Immature natural killer cell (primary cell): ENCODE measurements around the gene DOCK3. TPM values are rescaled to one million over a fixed set of nuclear protein-coding genes. Genes with fewer than 3 reads are reported as not detected.
"Not testable (repeated sequence)": the region's sequence is repeated elsewhere in the genome, so short reads cannot be mapped to it uniquely, and the experiment has no call there.

Experiments used
- DNase-seq, 3 donors: peaks; one replicate each; pipeline ENCODE4 v3.0.0; 2022; ENCODE audit warnings: mixed read lengths in 1 of 3
- H3K27ac Mint-ChIP-seq, 6 donors: one replicate each; pipeline ENCODE4 v1.8.0; 2020; ENCODE audit warnings: mixed read lengths in 6 of 6, mild to moderate bottlenecking in 5 of 6, inconsistent platforms in 4 of 6, moderate library complexity in 3 of 6
- H3K27me3 Mint-ChIP-seq, 3 donors: one replicate each; pipeline ENCODE4 v1.8.0; 2020 to 2021; ENCODE audit warnings: low read depth in 3 of 3, mild to moderate bottlenecking in 3 of 3, mixed read lengths in 3 of 3, moderate library complexity in 3 of 3, inconsistent platforms in 1 of 3
- H3K36me3 Mint-ChIP-seq, 3 donors: one replicate each; pipeline ENCODE4 v1.8.0; 2020; ENCODE audit warnings: mixed read lengths in 3 of 3, inconsistent platforms in 2 of 3, mild to moderate bottlenecking in 2 of 3
- H3K4me1 Mint-ChIP-seq, 2 donors: one replicate each; pipeline ENCODE4 v1.8.0; 2020; ENCODE audit warnings: inconsistent platforms in 2 of 2, mild to moderate bottlenecking in 2 of 2, mixed read lengths in 2 of 2, moderate library complexity in 1 of 2
- H3K4me3 Mint-ChIP-seq, 5 donors: one replicate each; pipeline ENCODE4 v1.8.0; 2020; ENCODE audit warnings: mild to moderate bottlenecking in 5 of 5, mixed read lengths in 5 of 5, inconsistent platforms in 3 of 5, moderate library complexity in 3 of 5
- H3K9me3 Mint-ChIP-seq, 6 donors: one replicate each; pipeline ENCODE4 v1.8.0; 2020; ENCODE audit warnings: mild to moderate bottlenecking in 6 of 6, mixed read lengths in 6 of 6, inconsistent platforms in 4 of 6, moderate library complexity in 3 of 6
- polyA plus RNA-seq, 3 donors: library from polyadenylated mRNA; unstranded; fragments of 300-500 nt; fragmentation: Illumina TruSeq; gene quantifications; one replicate each; pipeline ENCODE4 v1.2.3, GENCODE V29; 2021

DOCK3 gene
- polyA plus RNA-seq, 3 donors from 2014 or later, result 0.06 to 0.08 TPM; not detected in 1

GRCh38 chr3:51131607-51132006 lies 456.9 kb downstream of the DOCK3 start:
- peaks cover 7 to 15% (median 8%) of the 10 kb centered on the region in 3 donors for H3K36me3 Mint-ChIP-seq
- not testable (repeated sequence) for DNase-seq, H3K4me1 Mint-ChIP-seq, H3K27me3 Mint-ChIP-seq, H3K27ac Mint-ChIP-seq, H3K4me3 Mint-ChIP-seq
- peaks cover 8 to 13% (median 10%) of the 10 kb centered on the region in 6 donors for H3K9me3 Mint-ChIP-seq

- H3K27me3 Mint-ChIP-seq, result peaks cover 0 to 2% (median 0%) of the 10 kb centered on the region in 3 donors
- no peak overlapping the region for H3K27ac Mint-ChIP-seq
- no peak overlapping the region for H3K4me3 Mint-ChIP-seq
- no peak for DNase-seq
- peaks cover 0 to 8% (median 3%) of the 10 kb centered on the region in 3 donors for H3K36me3 Mint-ChIP-seq
- peaks cover 11 to 14% of the 10 kb centered on the region in 2 donors for H3K4me1 Mint-ChIP-seq
- peaks cover 0 to 2% (median 0%) of the 10 kb centered on the region in 6 donors for H3K9me3 Mint-ChIP-seq
Observed at GRCh38 chr3:51137715-51138114, 463.0 kb downstream of the DOCK3 start.

- Mint-ChIP-seq H3K9me3 (peaks cover 0 to 2% (median 0%) of the 10 kb centered on the region in 6 donors), H3K36me3 (peaks cover 0 to 5% (median 0%) of the 10 kb centered on the region in 3 donors), H3K27me3 (peaks cover 0 to 2% (median 0%) of the 10 kb centered on the region in 3 donors), H3K27ac (no peak overlapping the region), H3K4me1 (peaks cover 11 to 14% of the 10 kb centered on the region in 2 donors), H3K4me3 (no peak overlapping the region)
- no peak for DNase-seq
Observed at GRCh38 chr3:51139616-51140015, 464.9 kb downstream of the DOCK3 start.

- peaks cover 0 to 7% (median 0%) of the 10 kb centered on the region in 3 donors for H3K36me3 Mint-ChIP-seq
- H3K4me1 Mint-ChIP-seq, result peaks cover 11 to 14% of the 10 kb centered on the region in 2 donors
- DNase-seq, result no peak
- peaks cover 0 to 2% (median 2%) of the 10 kb centered on the region in 3 donors for H3K27me3 Mint-ChIP-seq
- H3K4me3 Mint-ChIP-seq, result no peak overlapping the region
- no peaks in the 10 kb centered on the region for H3K9me3 Mint-ChIP-seq
- peak overlapping the region in 1 of 6 donors; percentile 41 for H3K27ac Mint-ChIP-seq
Observed at GRCh38 chr3:51141573-51141972, 466.8 kb downstream of the DOCK3 start.

GRCh38 chr3:51145811-51146585 lies 471.3 kb downstream of the DOCK3 start:
- no peaks in the 10 kb centered on the region for H3K9me3 Mint-ChIP-seq
- peaks cover 0 to 14% (median 0%) of the 10 kb centered on the region in 3 donors for H3K36me3 Mint-ChIP-seq
- no peak overlapping the region for H3K27ac Mint-ChIP-seq
- DNase-seq, result no peak
- no peak overlapping the region for H3K4me3 Mint-ChIP-seq
- peaks cover 11 to 14% of the 10 kb centered on the region in 2 donors for H3K4me1 Mint-ChIP-seq
- peaks cover 0 to 11% (median 2%) of the 10 kb centered on the region in 3 donors for H3K27me3 Mint-ChIP-seq

GRCh38 chr3:51146781-51147180 lies 472.1 kb downstream of the DOCK3 start:
- DNase-seq, result no peak
- no peak overlapping the region for H3K27ac Mint-ChIP-seq
- peaks cover 0 to 14% (median 0%) of the 10 kb centered on the region in 3 donors for H3K36me3 Mint-ChIP-seq
- peaks cover 6 to 8% of the 10 kb centered on the region in 2 donors for H3K4me1 Mint-ChIP-seq
- H3K27me3 Mint-ChIP-seq, result peaks cover 0 to 11% (median 2%) of the 10 kb centered on the region in 3 donors
- H3K4me3 Mint-ChIP-seq, result no peak overlapping the region
- no peaks in the 10 kb centered on the region for H3K9me3 Mint-ChIP-seq

- peaks cover 0 to 8% (median 0%) of the 10 kb centered on the region in 3 donors for H3K27me3 Mint-ChIP-seq
- H3K4me3 Mint-ChIP-seq, result no peak overlapping the region
- H3K4me1 Mint-ChIP-seq, result no peaks in the 10 kb centered on the region
- no peak overlapping the region for H3K27ac Mint-ChIP-seq
- DNase-seq, result no peak
- no peaks in the 10 kb centered on the region for H3K36me3 Mint-ChIP-seq
- H3K9me3 Mint-ChIP-seq, result no peaks in the 10 kb centered on the region
Observed at GRCh38 chr3:51156147-51156546, 481.4 kb downstream of the DOCK3 start.

- Mint-ChIP-seq H3K9me3 (no peaks in the 10 kb centered on the region), H3K4me3 (no peak overlapping the region), H3K36me3 (peaks cover 0 to 11% (median 1%) of the 10 kb centered on the region in 3 donors), H3K27me3 (peaks cover 0 to 2% (median 2%) of the 10 kb centered on the region in 3 donors), H3K27ac (no peak overlapping the region), H3K4me1 (no peaks in the 10 kb centered on the region)
- DNase-seq, result no peak
Observed at GRCh38 chr3:51163051-51163450, 488.3 kb downstream of the DOCK3 start.

GRCh38 chr3:51173518-51174271 lies 499.0 kb downstream of the DOCK3 start:
- Mint-ChIP-seq H3K9me3 (peaks cover 19 to 42% (median 31%) of the 10 kb centered on the region in 6 donors), H3K36me3 (peaks cover 15 to 21% (median 20%) of the 10 kb centered on the region in 3 donors), H3K4me1 (no peaks in the 10 kb centered on the region), H3K27ac (no peak overlapping the region), H3K4me3 (no peak overlapping the region), H3K27me3 (peaks cover 2 to 6% (median 2%) of the 10 kb centered on the region in 3 donors)
- no peak for DNase-seq

- no peak for DNase-seq
Observed at GRCh38 chr3:51176923-51177322, 502.2 kb downstream of the DOCK3 start.

GRCh38 chr3:51186446-51186845 lies 511.7 kb downstream of the DOCK3 start:
- H3K27me3 Mint-ChIP-seq, DNase-seq, H3K4me3 Mint-ChIP-seq, H3K27ac Mint-ChIP-seq, H3K9me3 Mint-ChIP-seq, H3K36me3 Mint-ChIP-seq, H3K4me1 Mint-ChIP-seq: not testable (repeated sequence)

More at GRCh38 chr3:51176923-51177322, 502.2 kb downstream of the DOCK3 start:
- no peaks in the 10 kb centered on the region for H3K4me1 Mint-ChIP-seq
- H3K4me3 Mint-ChIP-seq, result no peak overlapping the region
- no peak overlapping the region for H3K27ac Mint-ChIP-seq
- H3K27me3 Mint-ChIP-seq, result peaks cover 0 to 4% (median 2%) of the 10 kb centered on the region in 3 donors
- H3K9me3 Mint-ChIP-seq, result peaks cover 16 to 31% (median 27%) of the 10 kb centered on the region in 6 donors
- H3K36me3 Mint-ChIP-seq, result peaks cover 12 to 18% (median 17%) of the 10 kb centered on the region in 3 donors

- peaks cover 0 to 8% (median 7%) of the 10 kb centered on the region in 3 donors for H3K36me3 Mint-ChIP-seq
- no peak for DNase-seq
- H3K4me1 Mint-ChIP-seq, result no peaks in the 10 kb centered on the region
- peaks cover 0 to 3% (median 0%) of the 10 kb centered on the region in 3 donors for H3K27me3 Mint-ChIP-seq
- H3K9me3 Mint-ChIP-seq, result peaks cover 0 to 9% (median 4%) of the 10 kb centered on the region in 6 donors
- H3K27ac Mint-ChIP-seq, result no peak overlapping the region
- no peak overlapping the region for H3K4me3 Mint-ChIP-seq
Observed at GRCh38 chr3:51190199-51190598, 515.5 kb downstream of the DOCK3 start.

- no peaks in the 10 kb centered on the region for H3K4me1 Mint-ChIP-seq
- no peak overlapping the region for H3K4me3 Mint-ChIP-seq
- peaks cover 0 to 6% (median 3%) of the 10 kb centered on the region in 6 donors for H3K9me3 Mint-ChIP-seq
- no peak overlapping the region for H3K27ac Mint-ChIP-seq
- no peak for DNase-seq
- peaks cover 0 to 3% (median 0%) of the 10 kb centered on the region in 3 donors for H3K27me3 Mint-ChIP-seq
- H3K36me3 Mint-ChIP-seq, result peaks cover 0 to 6% (median 4%) of the 10 kb centered on the region in 3 donors
Observed at GRCh38 chr3:51190827-51191226, 516.1 kb downstream of the DOCK3 start.

- Mint-ChIP-seq H3K4me3 (no peak overlapping the region), H3K36me3 (peaks cover 3 to 6% (median 5%) of the 10 kb centered on the region in 3 donors), H3K4me1 (no peaks in the 10 kb centered on the region), H3K27me3 (peaks cover 0 to 3% (median 0%) of the 10 kb centered on the region in 3 donors), H3K9me3 (peaks cover 0 to 7% (median 0%) of the 10 kb centered on the region in 6 donors), H3K27ac (peak overlapping the region in 2 of 6 donors; percentile 20 to 51)
- DNase-seq, result no peak
Observed at GRCh38 chr3:51191768-51192167, 517.0 kb downstream of the DOCK3 start.
